Stimulated activated CD8-positive, alpha-beta memory T cell treated with anti-CD3 and anti-CD28 coated beads, Interleukin-7, amount 100 ng/mL, for 1 hour (primary cell): ENCODE measurements around the gene ZSCAN21.
"Not testable (repeated sequence)": the region's sequence is repeated elsewhere in the genome, so short reads cannot be mapped to it uniquely, and the experiment has no call there.

ENCODE experiments used
- DNase-seq, 2 donors: peaks; one replicate each; pipeline ENCODE4 v3.0.0-alpha.2; 2020; ENCODE audit warnings: low read depth in 2 of 2

The ZSCAN21 gene

DNA sequence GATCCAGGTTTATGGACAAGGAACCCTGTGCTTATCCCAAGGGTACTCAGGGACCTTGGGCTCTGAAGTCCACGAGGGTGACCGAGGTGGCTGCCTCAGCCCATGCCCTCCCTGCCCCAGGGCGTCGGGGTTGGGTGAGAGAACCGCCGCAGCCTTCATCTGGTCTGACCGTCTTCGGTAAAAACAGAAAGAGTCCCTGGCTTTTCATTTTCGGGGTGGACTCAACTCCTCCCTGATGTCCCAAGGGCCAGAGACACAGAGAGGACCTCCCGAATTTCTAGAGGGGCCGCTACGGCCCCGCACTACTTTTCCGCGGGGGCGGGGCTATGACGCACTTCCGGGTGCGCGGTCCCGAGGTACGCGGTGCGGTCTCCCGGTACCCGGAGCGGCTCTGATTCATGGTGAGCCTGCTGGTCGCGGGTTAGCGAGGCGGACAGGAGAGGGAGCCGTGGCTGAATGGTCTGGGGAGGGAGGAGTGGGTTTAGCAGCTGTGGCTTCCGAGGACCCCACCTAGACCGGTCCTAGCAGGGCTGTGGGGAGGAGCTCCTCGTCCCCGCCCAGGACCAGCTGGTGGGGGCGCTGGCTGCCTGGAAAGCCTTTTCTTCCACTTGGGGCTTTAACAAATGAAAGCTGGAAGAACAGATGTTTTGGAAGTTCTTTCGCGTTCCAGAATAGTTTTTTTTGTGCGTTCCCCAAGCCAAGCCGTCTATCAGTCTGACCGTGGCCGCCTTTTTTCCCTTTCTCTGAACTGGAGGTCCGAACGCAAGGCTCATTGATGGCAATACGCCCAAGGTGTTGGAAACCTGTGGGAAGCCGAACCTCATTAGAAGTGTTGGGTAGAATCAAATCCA is at the start of gene ZSCAN21:
TSS of gene ZSCAN21 (plus strand) at position 334 of the 851 bp plus-strand sequence. CDS start 7,233 bp downstream, outside the sequence.
- DNase-seq: peak; percentile 69 to 71

DNA sequence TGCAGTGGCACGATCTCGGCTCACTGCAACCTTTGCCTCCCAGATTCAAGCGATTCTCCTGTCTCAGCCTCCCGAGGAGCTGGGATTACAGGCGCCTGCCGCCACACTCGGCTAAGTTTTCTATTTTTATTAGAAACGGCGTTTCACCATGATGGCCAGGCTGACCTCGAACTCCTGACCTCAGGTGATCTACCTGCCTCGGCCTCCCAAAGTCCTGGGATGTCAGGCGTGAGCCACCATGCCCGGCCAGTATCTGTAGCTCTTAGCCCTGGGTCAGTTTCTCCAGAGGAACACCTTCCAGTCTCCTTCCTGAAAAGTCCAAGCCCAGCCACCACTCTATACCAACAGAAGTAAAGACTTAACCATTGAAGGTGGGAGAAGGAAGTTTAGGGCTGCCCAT is 49.3 kb upstream of the ZSCAN21 start:
- DNase-seq: no peak

DNA sequence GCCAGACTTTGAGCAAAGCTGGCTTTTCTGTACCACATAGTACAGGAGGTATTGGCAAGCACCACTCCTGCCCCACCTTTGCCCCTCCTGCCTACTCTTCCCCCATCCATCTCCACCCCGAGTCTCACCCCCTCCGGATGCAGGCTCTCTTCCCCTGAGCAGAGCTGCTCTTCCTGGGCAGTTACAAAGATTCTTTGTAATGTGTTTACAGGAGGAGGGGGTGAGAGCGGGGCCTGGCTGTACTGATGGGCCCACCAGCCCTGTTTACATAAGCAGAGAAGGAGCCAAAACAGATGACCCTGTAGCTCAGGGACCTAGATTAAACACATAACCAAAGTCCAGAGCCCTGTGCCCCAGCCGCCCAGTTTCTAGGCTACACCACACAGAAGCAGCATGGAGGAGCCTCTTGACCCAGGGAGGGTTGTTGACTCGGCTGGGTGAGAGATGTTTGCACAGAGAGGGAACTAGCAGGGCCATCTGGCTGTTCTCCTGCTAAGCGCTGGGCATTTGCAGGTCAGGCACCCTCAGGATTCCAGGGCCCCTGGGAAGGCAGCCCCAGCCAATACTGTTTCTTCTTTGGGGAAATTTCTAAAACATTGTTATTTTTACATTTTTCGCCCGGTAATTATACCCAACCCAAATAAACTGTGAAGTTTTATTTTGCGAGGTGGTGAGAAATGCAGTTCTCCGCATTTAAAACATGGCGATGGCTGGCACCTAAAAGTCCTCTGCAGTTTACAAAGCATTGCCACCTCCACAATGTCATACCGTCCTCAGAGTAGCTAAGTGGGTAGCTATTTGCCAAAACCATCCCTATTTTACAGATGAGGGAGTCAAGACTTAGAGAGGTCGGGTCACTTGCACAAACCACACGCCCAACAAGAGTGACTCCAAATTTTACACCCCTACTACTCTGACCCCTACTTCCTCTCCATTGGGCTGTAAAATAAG is 45.6 kb upstream of the ZSCAN21 start:
- no peak for DNase-seq

DNA sequence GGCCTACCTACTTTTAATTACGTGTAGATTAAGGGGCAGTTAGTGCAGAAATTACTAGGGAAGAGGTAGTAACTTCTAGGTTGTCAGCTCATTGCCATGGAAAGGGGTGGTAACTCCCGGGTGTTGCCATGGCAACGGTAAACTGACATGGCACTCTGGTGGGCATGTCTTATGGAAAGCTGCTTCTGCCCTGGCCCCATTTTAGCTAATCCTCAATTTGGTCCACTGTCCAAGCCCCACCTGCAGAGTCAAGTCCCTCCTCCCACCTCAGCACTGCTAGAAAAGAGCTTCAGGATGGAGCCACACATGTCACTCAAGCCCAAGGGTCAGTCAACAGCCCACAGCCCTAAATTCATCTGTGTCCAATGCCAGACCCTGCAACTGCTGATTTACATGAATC is 41.7 kb upstream of the ZSCAN21 start:
- DNase-seq: no peak

DNA sequence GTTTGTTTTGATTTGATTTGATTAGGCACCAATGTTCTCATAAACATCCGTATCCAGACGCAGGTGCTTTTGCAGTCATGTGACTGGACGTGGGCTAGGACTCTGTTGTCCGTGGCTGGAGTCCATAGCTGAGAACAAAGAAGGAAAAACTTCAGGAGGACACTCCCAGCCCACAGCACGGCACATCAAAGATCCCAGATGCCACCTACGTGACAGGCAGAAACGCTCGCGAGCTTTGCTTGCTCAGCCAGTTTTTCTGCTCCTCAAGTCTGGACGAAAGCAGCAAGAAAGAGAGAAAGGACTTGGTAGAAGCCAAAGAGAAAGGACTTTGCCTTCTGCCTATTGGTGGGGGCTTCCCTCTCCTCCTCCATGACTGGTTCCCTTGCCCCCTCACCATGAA is 41.0 kb upstream of the ZSCAN21 start:
- DNase-seq: no peak

DNA sequence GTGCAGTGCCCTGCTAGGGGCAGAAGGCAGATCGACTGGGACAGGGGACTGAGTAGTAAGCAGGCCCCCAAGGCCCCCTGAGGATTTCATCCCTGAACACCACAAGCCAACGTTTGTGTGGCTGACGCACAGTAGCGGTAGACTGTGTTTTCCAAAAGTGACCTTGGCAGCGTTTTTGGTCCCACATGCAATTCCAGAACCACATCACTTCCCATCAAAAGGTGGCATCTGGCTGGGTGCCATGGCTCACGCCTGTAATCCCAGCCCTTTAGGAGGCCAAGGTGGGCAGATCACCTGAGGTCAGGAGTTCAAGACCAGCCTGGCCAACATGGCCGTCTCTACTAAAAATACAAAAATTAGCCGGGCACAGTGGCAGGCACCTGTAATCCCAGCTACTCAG is 39.6 kb upstream of the ZSCAN21 start:
- not testable (repeated sequence) for DNase-seq

DNA sequence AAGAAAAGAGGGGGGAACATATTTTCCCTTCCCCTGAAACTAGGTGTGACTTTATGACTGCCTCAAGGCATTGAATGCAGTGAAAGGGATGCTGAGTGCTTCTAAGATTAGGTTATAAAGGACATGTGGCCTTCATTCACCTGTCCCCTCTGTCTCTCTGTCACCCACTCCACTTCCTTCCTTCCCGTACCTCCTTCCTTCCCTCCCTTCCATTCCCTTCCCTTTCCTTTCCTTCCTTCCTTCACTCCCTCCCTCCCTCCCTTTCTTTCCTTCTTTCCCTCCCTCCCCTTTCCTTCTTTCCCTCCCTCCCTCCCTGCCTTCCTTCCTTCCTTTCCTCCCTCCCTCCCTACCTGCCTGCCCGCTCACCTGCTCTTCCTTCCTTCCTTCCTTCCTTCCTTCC is 38.7 kb upstream of the ZSCAN21 start:
- no peak for DNase-seq

DNA sequence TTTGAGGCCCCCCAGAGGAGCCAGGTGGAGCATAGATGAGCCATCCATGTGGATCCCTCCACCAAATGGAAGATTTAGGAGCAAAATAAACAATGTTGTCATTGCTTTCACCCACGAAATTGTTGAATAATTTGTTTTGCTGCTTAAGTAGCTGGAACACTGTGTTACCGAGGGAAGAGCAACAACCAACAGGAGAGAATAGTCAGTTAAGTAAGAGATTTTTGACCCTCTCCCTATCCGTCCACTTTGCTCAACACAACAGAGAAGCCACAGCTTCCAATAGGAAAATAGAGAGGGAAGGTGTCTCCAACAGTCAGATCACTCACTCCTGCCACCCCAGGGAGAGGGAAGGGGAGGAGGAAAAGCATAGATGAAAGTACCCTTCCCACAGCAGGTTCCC is 38.1 kb upstream of the ZSCAN21 start:
- no peak for DNase-seq

DNA sequence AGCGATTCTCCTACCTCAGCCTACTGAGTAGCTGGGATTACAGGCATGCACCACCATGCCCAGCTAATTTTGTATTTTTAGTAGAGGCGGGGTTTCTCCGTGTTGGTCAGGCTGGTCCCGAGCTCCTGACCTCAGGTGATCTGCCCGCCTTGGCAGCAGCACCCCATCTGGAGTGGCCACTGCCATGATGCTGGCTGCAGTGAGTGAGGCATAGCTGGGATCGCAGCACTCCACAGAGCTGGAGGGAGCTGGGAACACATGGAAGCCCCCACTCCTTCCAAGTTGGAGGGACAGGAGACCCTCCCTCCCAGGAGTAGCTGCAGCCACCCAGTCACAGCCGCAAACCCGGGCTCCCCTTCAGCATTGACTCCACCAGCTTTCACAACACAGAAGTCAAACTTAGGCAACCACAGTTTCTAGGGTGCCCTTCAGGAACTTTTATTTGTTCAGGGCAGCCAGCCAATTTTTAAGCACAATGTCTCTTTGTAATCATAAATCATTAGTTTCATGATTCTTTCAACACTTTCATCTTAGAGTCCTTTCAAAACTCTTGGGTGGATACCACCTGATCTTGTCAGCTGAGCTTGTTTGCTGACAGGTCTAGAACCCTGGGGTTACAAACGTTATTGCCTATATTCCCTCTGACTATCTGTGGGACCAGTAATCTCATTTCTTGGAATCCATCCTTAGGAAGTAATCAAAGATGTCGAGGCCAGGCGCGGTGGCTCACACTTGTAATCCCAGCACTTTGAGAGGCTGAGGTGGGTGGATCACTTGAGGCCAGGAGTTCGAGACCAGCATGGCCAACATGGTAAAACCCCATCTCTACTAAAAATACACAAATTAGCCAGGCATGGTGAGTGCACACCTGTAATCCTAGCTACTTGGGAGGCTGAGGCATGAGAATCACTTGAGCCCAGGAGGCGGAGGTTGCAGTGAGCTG is 36.9 kb upstream of the ZSCAN21 start:
- DNase-seq: not testable (repeated sequence)

DNA sequence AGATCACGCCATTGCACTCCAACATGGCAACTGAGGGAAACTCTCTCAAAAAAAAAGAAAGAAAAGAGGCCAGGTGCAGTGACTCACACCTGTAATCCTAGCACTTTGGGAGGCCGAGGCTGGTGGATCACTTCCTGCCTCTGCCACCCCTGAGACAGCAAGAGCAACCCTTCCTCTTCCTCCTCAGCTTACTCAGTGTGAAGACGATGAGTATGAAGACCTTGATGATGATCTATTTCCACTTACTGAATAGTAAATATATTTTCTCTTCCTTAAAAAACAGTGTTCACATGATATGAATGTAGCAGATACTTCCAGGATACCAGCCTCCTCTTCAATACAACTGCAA is 36.3 kb upstream of the ZSCAN21 start:
- DNase-seq: no peak

DNA sequence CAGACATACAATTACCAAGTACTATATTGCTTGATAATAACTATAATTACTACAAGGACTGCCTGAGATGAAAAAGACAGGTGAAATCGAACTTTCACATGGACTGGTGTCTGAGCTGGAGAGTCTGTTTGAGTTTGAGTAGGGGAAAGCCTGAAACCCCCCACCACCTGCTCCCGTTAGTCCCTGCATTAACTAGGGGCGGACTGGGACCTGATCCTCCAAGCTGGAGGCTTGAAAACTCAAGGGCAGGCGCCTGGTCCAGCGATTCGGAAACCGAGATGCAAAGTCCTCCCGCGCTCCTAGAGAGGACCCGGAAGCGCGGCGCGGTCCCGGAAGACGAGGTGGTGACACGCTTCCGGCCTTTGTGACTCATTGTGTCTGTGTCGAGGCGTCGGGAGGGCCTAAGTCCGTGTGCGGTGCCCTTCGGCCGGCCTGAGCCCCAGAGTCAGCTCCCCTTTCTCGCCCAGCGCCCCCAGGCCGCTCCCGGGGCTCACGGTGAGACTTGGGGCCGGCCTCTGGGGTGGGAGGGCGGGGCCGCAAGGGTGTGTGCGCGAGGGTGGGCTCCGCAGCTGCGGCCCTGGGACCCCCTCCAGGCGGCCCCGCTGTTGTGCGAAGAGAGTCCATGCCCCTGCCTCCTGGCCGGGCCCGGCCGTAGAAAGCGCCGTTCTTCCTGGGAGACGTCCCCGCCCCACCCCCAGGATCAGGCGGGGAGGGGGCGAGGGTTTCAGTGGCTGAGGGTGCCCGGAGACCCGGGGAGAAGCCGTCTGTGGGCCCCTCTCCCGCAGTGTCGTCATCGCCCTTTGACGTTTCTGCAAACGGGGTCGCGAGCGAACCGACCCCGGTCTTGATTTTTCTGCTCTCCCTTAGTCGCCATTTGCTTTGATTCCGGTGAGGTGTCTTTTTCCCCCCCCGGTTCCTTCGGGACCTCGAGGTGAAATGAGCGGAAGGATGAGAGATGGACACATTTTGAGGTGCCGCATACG is 34.1 kb upstream of the ZSCAN21 start, which contains the start of gene ZKSCAN1:
TSS of gene ZKSCAN1 (plus strand) at position 365 of the 983 bp plus-strand sequence. CDS start 7,911 bp downstream, outside the sequence.
- DNase-seq: peak; percentile 66 to 67

DNA sequence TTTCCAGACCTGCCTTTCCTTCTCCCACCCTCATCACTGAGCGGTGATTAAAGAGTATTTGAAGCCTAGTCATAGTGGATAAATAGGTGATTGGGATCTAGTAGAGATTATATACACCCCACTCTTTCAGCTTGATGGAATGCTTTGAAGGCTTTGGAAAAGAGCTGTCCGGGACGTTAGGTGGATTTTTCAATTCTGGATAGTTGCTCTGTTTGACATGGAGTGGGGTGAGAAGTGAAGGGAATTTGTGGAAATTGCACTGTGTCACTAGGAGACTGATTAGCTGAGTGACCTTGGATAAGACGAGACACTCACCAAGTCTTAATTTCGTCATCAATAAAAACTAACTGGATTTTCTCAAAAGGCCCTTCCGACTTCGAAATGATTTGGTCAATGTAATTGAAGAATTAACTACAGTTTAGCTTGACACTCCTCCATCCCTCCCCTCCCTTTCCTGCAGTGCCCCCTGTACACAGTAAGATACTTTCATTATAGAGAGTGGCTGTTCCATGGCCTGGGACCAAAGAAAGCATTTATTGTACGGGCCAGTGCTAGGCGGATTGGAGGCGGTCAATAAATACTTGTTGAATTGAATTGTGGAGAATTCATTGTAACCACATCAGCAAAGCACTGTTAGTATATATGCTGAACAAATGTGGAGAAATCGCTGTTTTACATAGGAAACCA is 33.2 kb upstream of the ZSCAN21 start:
- no peak for DNase-seq

DNA sequence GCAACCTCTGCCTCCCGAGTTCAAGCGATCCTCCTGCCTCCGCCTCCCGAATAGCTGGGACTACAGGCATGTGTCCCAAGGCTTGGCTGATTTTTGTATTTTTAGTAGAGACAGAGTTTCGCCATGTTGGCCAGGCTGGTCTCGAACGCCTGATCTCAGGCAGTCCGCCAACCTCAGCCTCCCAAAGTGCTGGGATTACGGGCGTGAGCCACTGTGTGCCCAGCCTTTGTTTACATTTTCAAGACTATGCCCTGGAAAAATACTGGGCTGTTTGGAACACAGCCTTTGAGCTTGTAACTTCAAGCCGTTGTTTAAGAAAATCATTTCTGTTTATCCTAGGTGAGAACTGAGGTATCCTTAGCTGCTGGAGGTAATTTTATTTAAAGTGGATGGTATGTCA is 32.3 kb upstream of the ZSCAN21 start:
- no peak for DNase-seq

DNA sequence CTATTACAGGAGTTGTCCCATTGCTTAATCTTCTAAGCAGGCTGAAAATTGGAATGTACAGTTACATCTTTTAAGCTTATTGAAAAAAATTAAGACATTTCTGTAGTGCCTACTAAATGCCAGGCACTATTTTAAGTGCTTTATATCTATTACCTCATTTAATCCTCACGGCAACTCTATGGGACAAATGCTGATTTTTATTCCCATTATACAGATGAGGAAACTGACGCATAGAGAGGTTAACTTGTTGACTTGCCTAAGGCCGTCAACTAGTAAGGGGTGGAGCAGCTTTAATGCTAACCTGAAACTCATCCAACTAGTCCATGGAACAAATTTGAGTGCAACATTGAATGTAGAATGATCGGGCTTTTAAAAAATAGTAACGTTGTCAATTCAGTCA is 31.7 kb upstream of the ZSCAN21 start:
- DNase-seq: no peak

DNA sequence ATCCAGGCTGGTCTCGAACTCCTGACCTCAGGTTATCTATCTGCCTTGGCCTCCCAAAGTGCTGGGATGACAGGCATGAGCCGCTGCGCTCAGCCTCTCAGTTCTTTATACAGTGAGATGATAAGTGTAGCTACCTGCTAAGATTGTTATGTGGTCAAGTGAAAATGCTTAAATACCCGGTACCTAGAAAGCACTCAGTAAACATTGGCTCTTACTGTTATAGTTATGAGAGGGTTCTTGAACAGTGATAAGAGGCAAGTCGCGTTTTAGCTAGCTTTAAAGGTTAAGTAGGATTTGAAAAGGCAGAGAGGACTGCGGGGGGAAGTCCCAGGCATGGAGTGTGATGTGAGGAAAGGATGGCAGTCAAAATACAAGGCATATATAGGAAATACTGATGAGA is 29.7 kb upstream of the ZSCAN21 start:
- DNase-seq: no peak

DNA sequence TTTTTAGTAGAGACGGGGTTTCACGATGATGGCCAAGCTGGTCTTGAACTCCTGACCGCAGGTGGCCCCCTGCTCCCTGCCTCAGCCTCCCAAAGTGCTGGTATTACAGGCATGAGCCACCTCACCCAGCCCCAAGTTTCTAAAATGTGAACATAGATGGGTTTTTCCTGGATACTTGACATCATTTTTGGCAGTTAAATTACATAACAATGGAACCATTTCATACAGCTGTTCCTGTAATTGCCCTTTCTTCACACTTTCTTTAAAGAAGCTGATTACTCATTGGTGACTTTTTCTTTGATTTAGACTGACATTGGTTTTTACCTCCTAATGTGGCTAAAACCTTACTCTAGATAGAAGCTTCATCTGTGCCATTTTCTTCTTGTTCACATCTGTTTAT is 28.3 kb upstream of the ZSCAN21 start:
- no peak for DNase-seq

DNA sequence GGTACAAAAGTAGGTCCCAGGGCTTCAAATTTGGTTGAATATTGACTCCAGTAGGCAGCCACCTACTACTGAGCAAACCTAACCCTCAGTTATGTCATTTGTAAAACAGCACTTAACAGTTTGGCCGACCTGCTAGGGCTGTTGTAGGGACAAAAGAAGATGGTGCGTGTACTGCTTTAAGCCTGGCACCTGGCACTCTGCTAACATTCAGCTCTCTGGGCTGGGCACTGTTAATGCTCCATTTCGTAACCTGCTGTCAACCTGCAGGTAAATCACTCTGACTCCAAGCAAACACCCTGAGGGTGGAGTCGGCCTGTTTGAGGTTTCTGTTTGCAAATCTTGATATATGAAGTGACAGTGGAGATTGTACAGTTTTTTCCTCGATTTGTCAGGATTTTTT is 27.0 kb upstream of the ZSCAN21 start:
- DNase-seq: no peak

DNA sequence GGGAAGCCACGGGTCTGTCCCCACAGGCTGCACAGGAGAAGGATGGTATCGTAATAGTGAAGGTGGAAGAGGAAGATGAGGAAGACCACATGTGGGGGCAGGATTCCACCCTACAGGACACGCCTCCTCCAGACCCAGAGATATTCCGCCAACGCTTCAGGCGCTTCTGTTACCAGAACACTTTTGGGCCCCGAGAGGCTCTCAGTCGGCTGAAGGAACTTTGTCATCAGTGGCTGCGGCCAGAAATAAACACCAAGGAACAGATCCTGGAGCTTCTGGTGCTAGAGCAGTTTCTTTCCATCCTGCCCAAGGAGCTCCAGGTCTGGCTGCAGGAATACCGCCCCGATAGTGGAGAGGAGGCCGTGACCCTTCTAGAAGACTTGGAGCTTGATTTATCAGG is 26.0 kb upstream of the ZSCAN21 start:
- no peak for DNase-seq

DNA sequence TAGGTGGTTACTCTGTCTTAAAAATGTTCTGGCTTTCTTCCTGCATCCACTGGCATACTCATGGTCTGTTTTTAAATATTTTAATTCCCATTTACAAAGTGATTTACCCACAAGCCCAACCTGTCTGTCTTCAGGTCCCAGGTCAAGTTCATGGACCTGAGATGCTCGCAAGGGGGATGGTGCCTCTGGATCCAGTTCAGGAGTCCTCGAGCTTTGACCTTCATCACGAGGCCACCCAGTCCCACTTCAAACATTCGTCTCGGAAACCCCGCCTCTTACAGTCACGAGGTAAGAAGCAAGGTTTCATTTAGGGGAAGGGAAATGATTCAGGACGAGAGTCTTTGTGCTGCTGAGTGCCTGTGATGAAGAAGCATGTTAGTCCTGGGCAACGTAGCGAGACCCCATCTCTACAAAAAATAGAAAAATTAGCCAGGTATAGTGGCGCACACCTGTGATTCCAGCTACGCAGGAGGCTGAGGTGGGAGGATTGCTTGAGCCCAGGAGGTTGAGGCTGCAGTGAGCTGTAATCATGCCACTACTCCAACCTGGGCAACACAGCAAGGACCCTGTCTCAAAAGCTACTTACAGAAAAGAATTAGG is 25.5 kb upstream of the ZSCAN21 start:
- no peak for DNase-seq
